GM12801 (cell line): ENCODE measurements around the gene PTPRN2.

Experiments
- CTCF ChIP-seq: IDR thresholded peaks from one replicate; pipeline ENCODE4 v1.5.1; 2011; ENCODE audit warnings: control low read depth; ENCODE audit not compliant: insufficient read length; ENCODE audit errors: extremely low read depth

Gene PTPRN2

GRCh38 chr7:158375034-158375433 lies 212.6 kb downstream of the PTPRN2 start:
- TF ChIP-seq CTCF = no peak

GRCh38 chr7:158374586-158374985 lies 213.0 kb downstream of the PTPRN2 start:
- TF ChIP-seq CTCF = no peak

GRCh38 chr7:158374146-158374545 lies 213.5 kb downstream of the PTPRN2 start:
- TF ChIP-seq CTCF = no peak

DNA sequence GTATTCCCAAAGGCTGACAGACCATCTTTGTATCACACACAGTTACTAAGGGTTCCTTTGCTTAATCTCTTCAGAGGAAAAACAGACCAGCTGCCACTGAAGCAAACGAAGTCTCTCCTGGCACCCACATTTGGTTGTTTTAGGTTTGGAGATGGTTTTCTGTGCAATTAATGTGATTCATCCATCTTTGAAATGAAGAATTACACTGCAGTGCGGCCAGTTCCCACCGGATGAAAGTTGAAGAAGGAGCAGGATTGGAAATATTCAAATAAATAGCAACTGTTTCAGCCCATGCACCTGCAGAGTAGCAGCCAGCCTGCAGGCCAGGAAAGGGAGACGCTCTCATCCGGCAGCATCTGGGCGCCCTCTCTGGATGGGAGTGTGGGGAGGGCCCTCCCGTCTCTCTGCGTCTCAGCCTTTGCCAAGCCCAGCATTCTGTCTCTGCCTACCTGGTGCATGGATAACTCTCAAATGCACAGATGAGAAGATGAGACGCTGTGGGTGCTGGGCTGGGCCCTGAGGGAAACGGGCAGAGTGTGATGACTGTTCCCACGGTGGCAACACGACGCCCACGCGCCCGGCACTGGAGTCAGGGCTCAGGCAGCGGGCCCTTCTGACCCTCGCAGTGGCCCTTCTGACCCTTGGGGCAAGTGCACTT lies 214.0 kb downstream of the PTPRN2 start:
- TF ChIP-seq CTCF = no peak

GRCh38 chr7:158372400-158373342 lies 215.0 kb downstream of the PTPRN2 start:
- no peak for TF ChIP-seq CTCF

GRCh38 chr7:158371856-158372255 lies 215.8 kb downstream of the PTPRN2 start:
- no peak for TF ChIP-seq CTCF

- TF ChIP-seq CTCF = no peak
These were observed 217.8 kb downstream of the PTPRN2 start for GRCh38 chr7:158369866-158370265.
